ENCODE data around the gene INTS13.
A peak's percentile ranks its signal among the peaks of the same experiment; 100 is the strongest.

Gene INTS13

DNA sequence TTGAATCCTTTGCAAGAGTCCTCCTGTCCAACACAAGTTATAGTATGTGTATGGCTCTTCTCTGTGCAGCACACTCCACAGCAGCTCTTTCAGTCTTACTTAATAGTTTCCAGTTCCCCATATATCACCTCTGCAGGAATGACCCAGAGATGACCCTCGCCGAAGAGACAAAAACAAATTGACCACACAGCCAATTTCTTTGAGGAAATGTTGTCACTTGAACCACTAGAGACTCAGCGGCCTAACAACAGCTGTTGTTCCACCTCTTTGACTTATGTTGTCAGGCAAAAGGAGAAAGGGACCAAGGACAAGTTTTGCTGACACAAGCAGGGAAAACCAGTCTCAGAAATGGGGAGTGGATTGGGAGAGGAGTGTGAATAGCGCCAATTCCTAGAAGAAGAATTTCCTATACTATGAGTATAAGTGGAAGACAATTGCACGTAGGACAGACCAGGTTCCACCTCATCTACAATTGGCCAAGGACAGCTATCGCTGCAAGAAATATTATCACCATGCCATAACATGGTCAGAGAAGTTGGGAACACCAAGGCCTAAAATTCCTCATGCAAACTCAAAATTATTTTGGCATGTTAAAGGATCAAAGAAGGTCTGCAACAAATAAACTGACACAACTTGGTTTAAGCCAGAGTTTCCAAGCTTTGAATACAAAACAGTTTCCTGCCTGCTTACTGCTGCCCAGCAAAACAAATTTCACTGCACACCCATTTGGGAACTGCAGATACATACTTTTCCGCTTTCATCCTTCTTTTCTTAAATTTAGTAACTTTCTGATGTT lies 63.1 kb downstream of the INTS13 start:
- Histone ChIP-seq H3K36me3 (no peaks in the 10 kb centered on the region), H3K9me3 (no peaks in the 10 kb centered on the region), H3K27ac (peak overlapping the region; percentile 76), H3K27me3 (no peaks in the 10 kb centered on the region), H3K4me3 (ENCODE audit: low read depth in 1 of 2, low read length in 1 of 2) (peak overlapping the region in 1 of 2 experiments; percentile 11), H3K4me1 (ENCODE audit: control insufficient read depth in 1 of 2, insufficient read depth in 1 of 2, low read depth in 1 of 2, low read length in 1 of 2) (peaks cover 34 to 51% of the 10 kb centered on the region in 2 experiments)
- TF ChIP-seq, protein P1, sequence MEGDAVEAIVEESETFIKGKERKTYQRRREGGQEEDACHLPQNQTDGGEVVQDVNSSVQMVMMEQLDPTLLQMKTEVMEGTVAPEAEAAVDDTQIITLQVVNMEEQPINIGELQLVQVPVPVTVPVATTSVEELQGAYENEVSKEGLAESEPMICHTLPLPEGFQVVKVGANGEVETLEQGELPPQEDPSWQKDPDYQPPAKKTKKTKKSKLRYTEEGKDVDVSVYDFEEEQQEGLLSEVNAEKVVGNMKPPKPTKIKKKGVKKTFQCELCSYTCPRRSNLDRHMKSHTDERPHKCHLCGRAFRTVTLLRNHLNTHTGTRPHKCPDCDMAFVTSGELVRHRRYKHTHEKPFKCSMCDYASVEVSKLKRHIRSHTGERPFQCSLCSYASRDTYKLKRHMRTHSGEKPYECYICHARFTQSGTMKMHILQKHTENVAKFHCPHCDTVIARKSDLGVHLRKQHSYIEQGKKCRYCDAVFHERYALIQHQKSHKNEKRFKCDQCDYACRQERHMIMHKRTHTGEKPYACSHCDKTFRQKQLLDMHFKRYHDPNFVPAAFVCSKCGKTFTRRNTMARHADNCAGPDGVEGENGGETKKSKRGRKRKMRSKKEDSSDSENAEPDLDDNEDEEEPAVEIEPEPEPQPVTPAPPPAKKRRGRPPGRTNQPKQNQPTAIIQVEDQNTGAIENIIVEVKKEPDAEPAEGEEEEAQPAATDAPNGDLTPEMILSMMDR (IDR thresholded peaks at IDR 0.05): no peak

DNA sequence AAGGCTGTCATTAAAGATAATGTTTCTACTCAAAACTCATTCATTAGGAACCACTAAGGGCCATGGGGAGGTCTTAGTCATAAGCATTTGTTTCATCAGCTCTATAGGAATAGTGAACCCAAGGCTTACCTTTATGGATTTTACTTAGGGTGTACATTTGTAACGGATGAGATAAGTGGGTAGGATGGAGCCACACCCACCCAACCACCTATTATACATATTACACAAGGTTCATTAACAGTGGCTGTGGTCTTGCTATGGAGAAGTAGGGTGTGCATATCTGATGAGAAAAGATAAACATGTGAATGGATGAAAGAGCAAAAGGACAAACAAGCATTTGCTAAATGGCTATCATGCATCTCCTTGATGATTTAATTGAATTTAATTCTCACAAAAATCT lies 65.2 kb downstream of the INTS13 start:
- TF ChIP-seq, protein P1 (IDR thresholded peaks at IDR 0.05): no peak
- Histone ChIP-seq H3K27me3 (no peaks in the 10 kb centered on the region), H3K9me3 (no peaks in the 10 kb centered on the region), H3K27ac (no peak overlapping the region), H3K4me1 (ENCODE audit: control insufficient read depth in 1 of 2, insufficient read depth in 1 of 2, low read depth in 1 of 2, low read length in 1 of 2) (peaks cover 34 to 55% of the 10 kb centered on the region in 2 experiments), H3K36me3 (no peaks in the 10 kb centered on the region), H3K4me3 (ENCODE audit: low read depth in 1 of 2, low read length in 1 of 2) (no peak overlapping the region)

DNA sequence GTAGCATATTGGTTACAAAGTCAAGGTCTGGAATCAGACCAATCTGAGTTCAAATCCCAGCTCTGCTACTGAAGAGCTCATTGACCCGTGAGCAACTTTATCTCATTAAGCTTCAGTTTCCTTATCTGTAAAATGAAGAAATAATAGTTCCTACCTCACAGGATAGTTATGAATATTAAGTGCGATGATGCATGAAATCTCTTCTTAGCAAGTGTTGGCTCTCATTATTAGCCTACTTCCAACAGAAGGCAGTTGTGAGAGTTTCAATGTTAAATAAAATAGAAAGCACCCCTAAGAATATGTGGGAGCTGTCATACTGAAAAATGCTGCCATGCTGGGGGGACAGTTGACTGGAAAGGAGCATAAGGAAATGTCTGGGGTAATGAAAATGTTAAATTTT lies 65.8 kb downstream of the INTS13 start:
- no peaks in the 10 kb centered on the region for H3K27me3 ChIP-seq
- peaks cover 37 to 61% of the 10 kb centered on the region in 2 experiments for H3K4me1 ChIP-seq (ENCODE audit: control insufficient read depth in 1 of 2, insufficient read depth in 1 of 2, low read depth in 1 of 2, low read length in 1 of 2)
- no peaks in the 10 kb centered on the region for H3K9me3 ChIP-seq
- no peak overlapping the region for H3K27ac ChIP-seq
- TF ChIP-seq, protein P1 (IDR thresholded peaks at IDR 0.05): no peak
- H3K4me3 ChIP-seq (ENCODE audit: low read depth in 1 of 2, low read length in 1 of 2): no peak overlapping the region
- no peaks in the 10 kb centered on the region for H3K36me3 ChIP-seq

DNA sequence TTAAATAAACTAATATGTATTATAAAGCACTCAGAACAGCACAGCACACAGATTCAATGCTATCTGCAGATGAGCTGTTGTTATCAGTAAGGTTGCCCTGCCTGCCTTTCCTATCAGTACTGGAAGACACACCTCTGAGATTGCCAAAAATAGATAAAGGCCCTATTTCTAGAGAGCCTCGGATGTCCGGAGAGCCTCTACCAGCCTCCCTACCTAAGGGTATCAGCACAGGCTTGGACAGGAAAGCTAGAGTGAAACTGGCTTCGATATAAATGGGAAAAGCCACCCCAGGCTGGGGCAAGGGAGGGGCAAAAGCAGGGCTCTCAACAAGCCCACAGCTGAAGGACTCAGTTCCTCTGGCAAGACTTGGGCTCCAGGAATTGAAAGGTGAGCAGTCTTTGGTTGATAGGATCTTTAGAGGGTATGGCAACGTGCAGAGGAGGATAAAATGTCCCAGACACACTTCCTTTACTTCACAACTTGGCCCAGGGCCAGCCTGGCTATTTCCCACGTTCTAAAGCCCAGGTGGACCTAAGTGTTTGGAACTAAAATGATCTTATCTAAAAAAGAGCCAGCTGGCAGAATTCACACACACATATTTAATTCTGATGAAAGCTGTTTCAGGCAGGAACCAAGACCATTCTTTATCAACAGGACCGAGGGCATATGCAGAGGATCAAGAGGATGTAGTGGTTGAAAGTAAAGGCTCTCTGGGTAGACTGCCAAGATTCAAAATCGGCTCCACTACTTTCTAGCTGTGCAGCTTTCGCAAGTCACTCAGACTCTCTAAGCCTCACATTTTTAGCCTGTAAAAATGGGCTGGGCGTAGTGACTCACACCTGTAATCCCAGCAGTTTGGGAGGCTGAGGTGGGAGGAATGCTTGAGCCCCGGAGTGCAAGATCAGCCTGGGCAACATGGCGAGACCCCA lies 67.0 kb downstream of the INTS13 start:
- TF ChIP-seq, protein P1 (IDR thresholded peaks at IDR 0.05): no peak
- peaks cover 39 to 67% of the 10 kb centered on the region in 2 experiments for H3K4me1 ChIP-seq (ENCODE audit: control insufficient read depth in 1 of 2, insufficient read depth in 1 of 2, low read depth in 1 of 2, low read length in 1 of 2)
- no peak overlapping the region for H3K4me3 ChIP-seq (ENCODE audit: low read depth in 1 of 2, low read length in 1 of 2)

DNA sequence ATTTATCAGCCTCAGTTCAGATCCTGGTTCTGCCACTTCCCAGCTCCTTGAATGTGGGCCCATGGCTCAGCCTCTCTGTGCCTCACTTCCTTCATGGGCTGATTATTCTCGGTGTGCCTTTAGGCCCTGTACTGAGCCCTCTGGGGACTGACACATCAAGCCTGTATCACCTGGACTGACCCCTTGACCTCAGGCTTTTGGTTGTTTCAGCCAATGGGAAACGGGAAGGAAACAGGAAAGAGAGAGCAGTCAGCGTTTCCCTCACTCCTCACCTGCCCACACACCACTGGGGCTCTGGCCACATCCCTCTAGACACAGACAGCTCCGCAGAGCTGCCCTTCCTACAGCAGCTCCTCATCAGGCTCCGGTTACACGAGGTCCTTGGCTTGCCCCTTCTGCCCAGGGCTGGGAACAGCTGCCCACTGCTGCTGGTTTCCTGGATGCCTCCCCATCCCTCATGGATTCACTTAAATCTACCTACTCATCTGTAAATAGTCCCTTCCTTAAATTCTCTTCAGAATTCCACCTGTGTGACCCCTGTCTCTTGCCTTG lies 67.8 kb downstream of the INTS13 start:
- Histone ChIP-seq H3K27me3 (no peaks in the 10 kb centered on the region), H3K9me3 (no peaks in the 10 kb centered on the region), H3K4me3 (ENCODE audit: low read depth in 1 of 2, low read length in 1 of 2) (no peak overlapping the region), H3K36me3 (no peaks in the 10 kb centered on the region), H3K4me1 (ENCODE audit: control insufficient read depth in 1 of 2, insufficient read depth in 1 of 2, low read depth in 1 of 2, low read length in 1 of 2) (peaks cover 38 to 60% of the 10 kb centered on the region in 2 experiments), H3K27ac (peak overlapping the region; percentile 26)
- TF ChIP-seq, protein P1 (IDR thresholded peaks at IDR 0.05): no peak

More for the DNA sequence above, 67.0 kb downstream of the INTS13 start:
- H3K27me3 ChIP-seq: no peaks in the 10 kb centered on the region
- H3K36me3 ChIP-seq: no peaks in the 10 kb centered on the region
- peak overlapping the region; percentile 26 for H3K27ac ChIP-seq
- no peaks in the 10 kb centered on the region for H3K9me3 ChIP-seq

All from neutrophil (primary cell).